Lower leg skin (tissue), 4 donors: Measurements from ENCODE around the gene RPS6KA6. TPM values are rescaled to one million over a fixed set of nuclear protein-coding genes. Genes with fewer than 3 reads are reported as not detected.

Experiments used
- DNase-seq, 2 donors: peaks; one replicate each; pipeline ENCODE4 v3.0.0-alpha.2; 2019; ENCODE audit warnings: low spot score in 2 of 2
- H3K4me3 ChIP-seq: fragments of 200-600 bp; sonication (generic); 2 replicates; pipeline ENCODE4 v1.5.1; 2017; ENCODE audit warnings: mild to moderate bottlenecking, low read depth; ENCODE audit not compliant: poor library complexity, severe bottlenecking
- POLR2A ChIP-seq, 2 donors: fragments of 450-650 bp; IDR thresholded peaks; one replicate each; pipeline ENCODE4 v1.6.1; 2016 to 2017; ENCODE audit warnings: antibody characterized with exemption in 2 of 2, mild to moderate bottlenecking in 1 of 2, moderate library complexity in 1 of 2
- WGBS, 2 donors: methylation state at CpG; one replicate each; pipeline ENCODE4 v1.1.5; 2018; 5-methylcytosine and 5-hydroxymethylcytosine counted together
- intact Hi-C: fragments of 100-400 bp; cut with DNase I; formaldehyde crosslinking; loops from one replicate; pipeline ENCODE4 v1.15.0; 2023; ENCODE audit warnings: low total_unique reads
- microRNA-seq, 2 donors: library from miRNA; unstranded; fragments of <30 nt; microRNA quantifications; one replicate each; pipeline ENCODE4, GENCODE V29; 2016; ENCODE audit warnings: borderline replicate concordance in 2 of 2, borderline number of aligned reads in 1 of 2
- total RNA-seq, 4 donors: library from RNA; depleted of rRNA; stranded (reverse); fragments of >200 nt; gene quantifications; one replicate each; pipeline ENCODE4 v1.1.0, GENCODE V29; 2016
- TF ChIP-seq, protein P1 (sequence below), 3 donors: fragments of 450-650 bp; IDR thresholded peaks; one replicate each; pipeline ENCODE4 v1.5.1; 2016; ENCODE audit warnings: antibody characterized with exemption in 3 of 3, mild to moderate bottlenecking in 3 of 3, moderate library complexity in 2 of 3

Gene RPS6KA6
- total RNA-seq, 4 donors from 2014 or later: 1.9 to 4.1 (median 3.4) TPM

DNA sequence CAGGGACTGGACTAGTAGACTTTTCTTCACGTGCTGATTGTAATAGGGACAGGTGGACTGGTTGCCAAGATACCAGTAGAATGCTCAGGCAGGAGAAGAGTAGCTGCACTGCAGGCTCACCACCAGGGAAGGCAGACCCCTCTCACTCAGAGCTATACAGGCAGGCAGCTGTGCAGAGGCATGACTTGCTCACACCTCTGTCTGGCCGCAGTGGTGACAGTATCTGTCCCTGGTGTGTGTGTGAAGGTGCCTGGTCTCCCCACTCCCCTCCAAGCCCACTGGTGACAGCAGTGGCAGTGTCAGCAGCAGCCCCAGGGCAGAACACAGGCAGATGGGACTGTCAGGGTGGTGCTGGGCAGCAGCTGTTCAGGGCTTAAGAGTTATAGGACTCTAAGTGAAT is 140.7 kb downstream of the RPS6KA6 start:
- intact Hi-C loops: no loop called here
- no peak for DNase-seq
- TF ChIP-seq, protein P1, sequence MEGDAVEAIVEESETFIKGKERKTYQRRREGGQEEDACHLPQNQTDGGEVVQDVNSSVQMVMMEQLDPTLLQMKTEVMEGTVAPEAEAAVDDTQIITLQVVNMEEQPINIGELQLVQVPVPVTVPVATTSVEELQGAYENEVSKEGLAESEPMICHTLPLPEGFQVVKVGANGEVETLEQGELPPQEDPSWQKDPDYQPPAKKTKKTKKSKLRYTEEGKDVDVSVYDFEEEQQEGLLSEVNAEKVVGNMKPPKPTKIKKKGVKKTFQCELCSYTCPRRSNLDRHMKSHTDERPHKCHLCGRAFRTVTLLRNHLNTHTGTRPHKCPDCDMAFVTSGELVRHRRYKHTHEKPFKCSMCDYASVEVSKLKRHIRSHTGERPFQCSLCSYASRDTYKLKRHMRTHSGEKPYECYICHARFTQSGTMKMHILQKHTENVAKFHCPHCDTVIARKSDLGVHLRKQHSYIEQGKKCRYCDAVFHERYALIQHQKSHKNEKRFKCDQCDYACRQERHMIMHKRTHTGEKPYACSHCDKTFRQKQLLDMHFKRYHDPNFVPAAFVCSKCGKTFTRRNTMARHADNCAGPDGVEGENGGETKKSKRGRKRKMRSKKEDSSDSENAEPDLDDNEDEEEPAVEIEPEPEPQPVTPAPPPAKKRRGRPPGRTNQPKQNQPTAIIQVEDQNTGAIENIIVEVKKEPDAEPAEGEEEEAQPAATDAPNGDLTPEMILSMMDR (IDR thresholded peaks at IDR 0.05): no peak
- TF ChIP-seq POLR2A (IDR thresholded peaks at IDR 0.05): no peak
- H3K4me3 ChIP-seq: no peak overlapping the region
- WGBS, 2 donors: 50 to 88% methylated on average over 1 to 2 of the region's 2 CpGs

DNA sequence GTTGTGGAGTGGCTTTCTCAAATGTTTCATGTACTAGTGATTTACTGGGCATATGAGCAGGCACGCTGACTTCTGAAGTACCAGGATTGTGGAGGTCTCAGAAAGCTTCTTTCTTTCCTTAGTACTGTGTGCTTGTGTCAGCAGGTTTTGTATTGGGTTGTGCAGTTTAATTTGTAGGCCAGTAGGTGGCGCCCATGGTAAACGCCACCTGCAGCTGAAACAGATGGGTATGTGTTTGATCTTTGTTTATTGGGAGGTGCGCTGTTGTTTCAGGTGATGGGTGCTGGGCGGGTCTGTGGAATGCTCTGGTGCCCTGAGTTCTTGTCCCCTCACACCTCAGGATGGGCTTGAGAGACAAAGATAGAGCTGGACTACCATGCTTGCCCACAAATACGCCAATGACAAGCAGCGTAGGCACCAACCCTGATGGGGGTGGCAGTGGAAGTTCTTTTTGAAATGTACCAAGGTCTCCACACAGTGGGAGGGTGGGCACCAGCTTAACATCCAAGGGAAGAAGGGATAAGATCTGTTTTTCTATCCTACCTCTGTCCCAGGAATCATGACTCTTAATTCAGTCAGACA is 141.5 kb downstream of the RPS6KA6 start:
- H3K4me3 ChIP-seq: no peak overlapping the region
- intact Hi-C loops: no loop called here
- WGBS, 2 donors: 29 to 32% methylated on average over 7 of the region's 7 CpGs
- TF ChIP-seq, protein P1 (IDR thresholded peaks at IDR 0.05): no peak
- no peak for TF ChIP-seq POLR2A (IDR thresholded peaks at IDR 0.05)
- DNase-seq: no peak

DNA sequence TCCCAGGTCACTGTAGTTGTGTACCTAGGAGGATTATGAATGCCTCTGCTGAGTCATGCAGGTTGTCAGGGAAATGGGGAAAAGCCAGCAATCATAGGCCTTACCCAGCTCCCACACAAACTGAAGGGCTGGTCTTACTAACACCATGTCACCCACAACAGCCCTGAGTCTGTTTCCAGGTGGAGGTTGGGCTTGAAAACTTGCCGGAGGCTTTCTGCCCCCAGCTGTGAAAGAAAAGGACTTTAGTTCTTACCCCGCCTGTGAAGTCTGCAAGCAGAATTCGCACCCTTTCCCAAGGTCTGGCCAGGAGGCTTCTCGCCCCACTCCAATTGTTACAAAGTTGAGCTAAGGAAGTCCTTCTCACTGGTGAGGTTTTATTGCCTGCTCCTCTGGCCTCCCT is 143.9 kb downstream of the RPS6KA6 start:
- 67 to 93% methylated on average over 4 of the region's 4 CpGs for WGBS, 2 donors
- H3K4me3 ChIP-seq: no peak overlapping the region
- DNase-seq: no peak
- TF ChIP-seq POLR2A (IDR thresholded peaks at IDR 0.05): no peak
- TF ChIP-seq, protein P1 (IDR thresholded peaks at IDR 0.05): no peak
- intact Hi-C loops: no loop called here

Small RNA genes lying within 50 kb of the gene (microRNA-seq; reads per million reads assigned to microRNA genes)
- 0 reads per million in 2 donors for gene MIR548I4
